ENCODE results near the gene C16orf89. TPM values are rescaled to one million over a fixed set of nuclear protein-coding genes. Genes with fewer than 3 reads are reported as not detected.
"Not testable (repeated sequence)": the region's sequence is repeated elsewhere in the genome, so short reads cannot be mapped to it uniquely, and the experiment has no call there.

Gene C16orf89
- total RNA-seq, 1 experiment from 2014 or later: not detected

- H3K36me3 Mint-ChIP-seq (ENCODE audit: insufficient read depth, unreplicated experiment); H3K27me3 Mint-ChIP-seq (ENCODE audit: insufficient read depth, unreplicated experiment); CTCF ChIA-PET; BruUV-seq (replicated peaks); H3K4me1 Mint-ChIP-seq (ENCODE audit: insufficient read depth, unreplicated experiment); H3K9me3 Mint-ChIP-seq (ENCODE audit: unreplicated experiment): not testable (repeated sequence)
- POLR2A ChIA-PET: interaction anchor here (1.0 to 1.6 kb wide), 6 partner anchors 9 to 330 kb away, joined by 3 to 7 read pairs (median 5); partner anchors contain the start of genes ALG1 and NAGPA
- intact Hi-C loops (cut with micrococcal nuclease): loop anchor here (10.0 kb wide), 1 partner anchor 364 kb away; the partner anchor contains the start of genes ANKS3 and DNAAF8
- H3K27ac Mint-ChIP-seq (ENCODE audit: low read depth, unreplicated experiment): peak overlapping the region; percentile 81
- DNase-seq (ENCODE audit: unreplicated experiment): peak; percentile 49
- peak overlapping the region; percentile 78 for H3K4me3 Mint-ChIP-seq (ENCODE audit: unreplicated experiment)
These were observed 32.7 kb upstream of the C16orf89 start for GRCh38 chr16:5098221-5099159.

GRCh38 chr16:5097470-5098220 is 31.9 kb upstream of the C16orf89 start, which contains the start of gene EEF2KMT:
EEF2KMT (minus strand) TSS chr16:5097795; CDS start chr16:5097739, 56 bp downstream.
- H3K9me3 Mint-ChIP-seq (ENCODE audit: unreplicated experiment); H3K36me3 Mint-ChIP-seq (ENCODE audit: insufficient read depth, unreplicated experiment); H3K27me3 Mint-ChIP-seq (ENCODE audit: insufficient read depth, unreplicated experiment); CTCF ChIA-PET; H3K4me1 Mint-ChIP-seq (ENCODE audit: insufficient read depth, unreplicated experiment); BruUV-seq (replicated peaks): not testable (repeated sequence)
- peak; percentile 99 for DNase-seq (ENCODE audit: unreplicated experiment)
- intact Hi-C loops (cut with micrococcal nuclease): loop anchor here (1.0 to 10.0 kb wide), 2 partner anchors 25 to 363 kb away; partner anchors contain the start of genes ANKS3 and DNAAF8
- POLR2A ChIA-PET: interaction anchor here (1.0 to 1.6 kb wide), 6 partner anchors 9 to 329 kb away, joined by 3 to 7 read pairs (median 5); partner anchors contain the start of genes ALG1 and NAGPA
- peak within 1 kb of the TSS; percentile 81 for H3K27ac Mint-ChIP-seq (ENCODE audit: low read depth, unreplicated experiment)
- H3K4me3 Mint-ChIP-seq (ENCODE audit: unreplicated experiment): peak within 1 kb of the TSS; percentile 78

GRCh38 chr16:5097061-5097469 is 31.3 kb upstream of the C16orf89 start:
- intact Hi-C loops (cut with micrococcal nuclease): loop anchor here (1.0 to 10.0 kb wide), 2 partner anchors 25 to 362 kb away; partner anchors contain the start of genes ANKS3 and DNAAF8
- H3K9me3 Mint-ChIP-seq (ENCODE audit: unreplicated experiment); H3K36me3 Mint-ChIP-seq (ENCODE audit: insufficient read depth, unreplicated experiment); H3K27me3 Mint-ChIP-seq (ENCODE audit: insufficient read depth, unreplicated experiment); CTCF ChIA-PET; POLR2A ChIA-PET: not testable (repeated sequence)
- Mint-ChIP-seq H3K4me3 (ENCODE audit: unreplicated experiment) (peak overlapping the region; percentile 78), H3K4me1 (ENCODE audit: insufficient read depth, unreplicated experiment) (peaks cover 12% of the 10 kb centered on the region), H3K27ac (ENCODE audit: low read depth, unreplicated experiment) (peak overlapping the region; percentile 81)
- BruUV-seq (replicated peaks): TSS peak; percentile 60
- DNase-seq (ENCODE audit: unreplicated experiment): peak; percentile 7

DNA sequence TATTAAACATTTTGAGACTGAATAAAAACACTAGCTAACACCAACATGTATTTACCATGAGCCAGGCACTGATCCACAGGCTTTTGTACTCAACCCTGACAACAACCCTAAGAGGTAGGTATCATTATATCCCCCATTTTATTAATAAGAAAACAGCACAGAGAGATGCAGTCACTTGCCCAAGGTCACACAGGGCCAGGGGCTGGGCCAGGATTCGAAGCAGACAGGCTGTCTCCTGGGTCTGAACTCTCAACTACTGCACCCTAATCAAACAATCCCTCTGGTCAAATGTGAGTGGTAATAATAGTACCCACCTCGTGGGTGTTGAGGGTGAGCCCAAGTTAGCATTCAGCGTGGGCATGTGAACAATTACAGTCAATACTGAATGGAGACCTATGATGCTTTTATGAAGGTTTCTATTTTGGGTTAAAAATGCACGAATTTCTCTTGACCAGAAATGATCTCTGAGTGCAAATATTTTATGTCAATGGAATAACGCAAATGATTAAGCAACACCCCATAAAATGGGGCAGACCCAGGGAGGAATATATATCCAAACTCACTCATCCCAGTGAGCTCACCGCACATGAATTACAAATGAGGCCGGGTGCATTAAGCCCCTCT is 30.8 kb upstream of the C16orf89 start:
- POLR2A ChIA-PET: not testable (repeated sequence)
- intact Hi-C loops (cut with micrococcal nuclease): loop anchor here (1.0 to 10.0 kb wide), 2 partner anchors 24 to 362 kb away; partner anchors contain the start of genes ANKS3 and DNAAF8

DNA sequence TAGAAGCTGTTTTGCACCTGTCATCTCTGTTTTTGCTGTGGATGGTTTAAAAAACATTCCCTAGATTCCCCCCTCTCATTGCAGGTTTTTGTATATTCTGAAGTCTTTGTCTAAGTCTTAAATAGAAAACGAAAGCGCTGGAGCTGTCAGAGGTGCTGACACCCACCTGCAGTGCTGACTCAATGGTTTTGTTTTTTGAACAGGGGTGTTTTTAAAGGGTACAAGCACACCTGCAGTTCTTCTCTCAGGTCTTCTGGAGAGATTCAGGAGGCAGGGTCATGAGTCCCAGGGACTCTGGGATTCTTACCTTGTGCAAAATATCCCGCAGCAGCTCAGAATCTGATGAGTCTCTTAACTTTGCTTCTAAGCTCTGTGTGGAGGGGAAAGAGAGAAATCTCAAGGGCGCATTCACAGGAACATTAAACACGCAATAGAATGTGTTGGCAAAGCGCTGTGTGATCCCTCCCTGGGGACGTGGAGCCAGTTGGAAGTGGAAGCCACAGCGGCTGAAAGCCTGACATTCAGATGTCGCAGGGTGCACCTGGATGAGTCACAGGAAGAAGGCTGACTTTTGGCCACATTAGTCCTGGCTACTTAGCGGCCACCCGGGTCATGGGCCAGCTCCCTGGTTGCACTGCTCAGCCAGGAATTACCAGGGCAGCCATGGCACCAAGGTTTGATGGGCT is 29.5 kb upstream of the C16orf89 start:
- H3K27ac Mint-ChIP-seq (ENCODE audit: low read depth, unreplicated experiment); H3K9me3 Mint-ChIP-seq (ENCODE audit: unreplicated experiment); DNase-seq (ENCODE audit: unreplicated experiment); POLR2A ChIA-PET; H3K4me3 Mint-ChIP-seq (ENCODE audit: unreplicated experiment); BruUV-seq (replicated peaks); H3K27me3 Mint-ChIP-seq (ENCODE audit: insufficient read depth, unreplicated experiment): not testable (repeated sequence)
- Mint-ChIP-seq H3K36me3 (ENCODE audit: insufficient read depth, unreplicated experiment) (peaks cover 17% of the 10 kb centered on the region), H3K4me1 (ENCODE audit: insufficient read depth, unreplicated experiment) (peaks cover 14% of the 10 kb centered on the region)
- CTCF ChIA-PET: interaction anchor here (0.7 kb wide), 1 partner anchor 114 kb away, joined by 5 read pairs; no protein-coding TSS in a partner anchor
- intact Hi-C loops (cut with micrococcal nuclease): loop anchor here (10.0 kb wide), 1 partner anchor 360 kb away; the partner anchor contains the start of genes ANKS3 and DNAAF8

More for the DNA sequence above, 30.8 kb upstream of the C16orf89 start:
- peak overlapping the region; percentile 81 for H3K27ac Mint-ChIP-seq (ENCODE audit: low read depth, unreplicated experiment)
- peak overlapping the region; percentile 78 for H3K4me3 Mint-ChIP-seq (ENCODE audit: unreplicated experiment)
- H3K9me3 Mint-ChIP-seq (ENCODE audit: unreplicated experiment); DNase-seq (ENCODE audit: unreplicated experiment); BruUV-seq (replicated peaks); CTCF ChIA-PET; H3K27me3 Mint-ChIP-seq (ENCODE audit: insufficient read depth, unreplicated experiment): not testable (repeated sequence)
- H3K36me3 Mint-ChIP-seq (ENCODE audit: insufficient read depth, unreplicated experiment): peaks cover 14% of the 10 kb centered on the region
- peaks cover 14% of the 10 kb centered on the region for H3K4me1 Mint-ChIP-seq (ENCODE audit: insufficient read depth, unreplicated experiment)

DNA sequence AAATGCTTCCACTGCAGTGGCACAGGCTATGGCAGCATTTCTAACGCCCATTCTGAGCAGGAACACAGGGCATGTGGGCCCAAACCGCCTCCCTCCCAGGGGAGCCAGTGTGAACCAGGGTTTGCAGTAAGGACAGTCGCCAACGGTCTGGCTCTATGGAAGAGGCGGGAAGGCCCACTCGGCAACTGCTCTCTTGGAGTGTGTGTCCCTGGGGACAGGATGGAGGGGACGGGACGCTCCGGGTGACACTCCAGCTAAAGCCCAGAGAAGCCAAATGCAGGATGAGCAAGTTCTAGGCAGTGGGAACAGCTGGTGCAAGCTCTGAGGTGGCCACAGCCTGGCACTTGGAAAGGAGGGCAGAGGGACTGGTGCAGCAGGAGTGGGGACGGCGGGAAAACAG is 28.0 kb upstream of the C16orf89 start:
- H3K4me3 Mint-ChIP-seq (ENCODE audit: unreplicated experiment): not testable (repeated sequence)

DNA sequence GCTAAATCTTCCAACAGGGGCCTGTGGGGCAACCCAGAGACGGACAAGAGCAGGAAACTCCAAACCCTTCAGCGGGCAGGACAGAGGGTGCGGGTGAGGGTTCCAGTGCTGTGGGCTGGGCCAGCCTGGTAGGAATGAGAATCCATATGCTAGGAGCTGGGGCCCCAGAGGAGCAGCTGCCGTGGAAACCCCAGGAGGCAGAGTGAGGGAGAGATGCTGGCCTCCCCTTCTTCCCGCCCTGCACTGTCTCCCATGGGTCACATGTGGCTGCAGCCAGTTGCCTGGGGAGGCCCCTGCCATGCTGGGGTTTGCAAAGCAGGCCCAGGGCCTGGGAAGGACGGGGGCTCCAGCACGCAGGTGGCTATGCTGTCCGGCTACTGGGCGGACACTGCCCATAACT is 27.3 kb upstream of the C16orf89 start:
- CTCF ChIA-PET: interaction anchor here (0.6 to 1.9 kb wide), 13 partner anchors 11 to 1971 kb away, joined by 3 to 9 read pairs (median 3); partner anchors contain the start of gene ALG1
- intact Hi-C loops (cut with micrococcal nuclease): loop anchor here (2.0 to 10.0 kb wide), 3 partner anchors 58 to 358 kb away; partner anchors contain the start of genes ANKS3 and DNAAF8
- DNase-seq (ENCODE audit: unreplicated experiment); H3K27ac Mint-ChIP-seq (ENCODE audit: low read depth, unreplicated experiment); H3K9me3 Mint-ChIP-seq (ENCODE audit: unreplicated experiment); H3K4me3 Mint-ChIP-seq (ENCODE audit: unreplicated experiment); H3K27me3 Mint-ChIP-seq (ENCODE audit: insufficient read depth, unreplicated experiment); BruUV-seq (replicated peaks); POLR2A ChIA-PET: not testable (repeated sequence)
- peaks cover 14% of the 10 kb centered on the region for H3K4me1 Mint-ChIP-seq (ENCODE audit: insufficient read depth, unreplicated experiment)
- peaks cover 23% of the 10 kb centered on the region for H3K36me3 Mint-ChIP-seq (ENCODE audit: insufficient read depth, unreplicated experiment)

More for the DNA sequence above, 28.0 kb upstream of the C16orf89 start:
- not testable (repeated sequence) for BruUV-seq (replicated peaks); H3K9me3 Mint-ChIP-seq (ENCODE audit: unreplicated experiment); H3K27me3 Mint-ChIP-seq (ENCODE audit: insufficient read depth, unreplicated experiment); DNase-seq (ENCODE audit: unreplicated experiment); H3K27ac Mint-ChIP-seq (ENCODE audit: low read depth, unreplicated experiment)
- CTCF ChIA-PET: interaction anchor here (0.6 to 1.2 kb wide), 3 partner anchors 126 to 1971 kb away, joined by 3 read pairs; no protein-coding TSS in a partner anchor
- intact Hi-C loops (cut with micrococcal nuclease): loop anchor here (2.0 to 10.0 kb wide), 3 partner anchors 59 to 359 kb away; partner anchors contain the start of genes ANKS3 and DNAAF8
- POLR2A ChIA-PET: interaction anchor here (0.6 kb wide), 1 partner anchor 60 kb away, joined by 3 read pairs; the partner anchor contains the start of gene NAGPA
- Mint-ChIP-seq H3K4me1 (ENCODE audit: insufficient read depth, unreplicated experiment) (peaks cover 14% of the 10 kb centered on the region), H3K36me3 (ENCODE audit: insufficient read depth, unreplicated experiment) (peaks cover 23% of the 10 kb centered on the region)

All from MCF 10A (cell line).